Karpas-422 (cell line): ENCODE data around the gene ARTN. TPM values are rescaled to one million over a fixed set of nuclear protein-coding genes. Genes with fewer than 3 reads are reported as not detected.
A peak's percentile ranks its signal among the peaks of the same experiment; 100 is the strongest.

ENCODE experiments used
- DNase-seq: peaks from one replicate; pipeline ENCODE4 v3.0.0-alpha.2; 2015
- H2AFZ ChIP-seq: fragments of 200-600 bp; sonication (generic); 2 replicates; pipeline ENCODE4 v1.6.1; 2014; ENCODE audit warnings: antibody characterized with exemption, low read length, mixed read lengths
- H3K27ac ChIP-seq: fragments of 200-600 bp; sonication (generic); 2 replicates; pipeline ENCODE4 v1.5.1; 2014; ENCODE audit warnings: mild to moderate bottlenecking, low read length, moderate library complexity
- H3K27me3 ChIP-seq: fragments of 200-600 bp; sonication (generic); 2 replicates; pipeline ENCODE4 v1.6.1; 2014; ENCODE audit warnings: low read length, mixed read lengths
- H3K36me3 ChIP-seq: fragments of 200-600 bp; sonication (generic); 2 replicates; pipeline ENCODE4 v1.6.1; 2014; ENCODE audit warnings: low read length, mixed read lengths; ENCODE audit not compliant: insufficient read depth
- H3K4me1 ChIP-seq: fragments of 200-600 bp; sonication (generic); 2 replicates; pipeline ENCODE4 v1.6.1; 2014; ENCODE audit warnings: mild to moderate bottlenecking, low read length, mixed read lengths
- H3K4me2 ChIP-seq: fragments of 200-600 bp; sonication (generic); 2 replicates; pipeline ENCODE4 v1.6.1; 2014; ENCODE audit warnings: low read length, low read depth, mild to moderate bottlenecking; ENCODE audit not compliant: poor library complexity, severe bottlenecking
- H3K4me3 ChIP-seq: fragments of 200-600 bp; sonication (generic); 2 replicates; pipeline ENCODE4 v1.5.1; 2014; ENCODE audit warnings: mild to moderate bottlenecking, antibody characterized with exemption, low read length, mixed read lengths
- H3K79me2 ChIP-seq: fragments of 200-600 bp; sonication (generic); 2 replicates; pipeline ENCODE4 v1.6.1; 2014; ENCODE audit warnings: mild to moderate bottlenecking, low read length, mixed read lengths
- H3K9ac ChIP-seq: fragments of 200-600 bp; sonication (generic); 2 replicates; pipeline ENCODE4 v1.6.0; 2014; ENCODE audit warnings: low read length
- H3K9me2 ChIP-seq: fragments of 200-600 bp; sonication (generic), shearing (Covaris generic); replicated peaks from 2 replicates; pipeline ENCODE4 v1.6.0; 2014; ENCODE audit warnings: mild to moderate bottlenecking, low read length, moderate library complexity; ENCODE audit not compliant: insufficient read depth
- H3K9me3 ChIP-seq: fragments of 300-700, 200-600 bp; sonication (generic); 2 replicates; pipeline ENCODE4 v1.6.1; 2014; ENCODE audit warnings: low read length, mixed read lengths
- H4K20me1 ChIP-seq: fragments of 200-600 bp; sonication (generic); 2 replicates; pipeline ENCODE4 v1.6.1; 2014; ENCODE audit warnings: mild to moderate bottlenecking, antibody characterized with exemption, low read length, low read depth; ENCODE audit not compliant: insufficient read depth
- total RNA-seq: library from RNA; depleted of rRNA; stranded (reverse); fragments of >200 nt; shearing (Covaris generic); gene quantifications from 2 replicates; pipeline ENCODE4 v1.2.3, GENCODE V29; 2014; ENCODE audit warnings: low replicate concordance

The ARTN gene
- total RNA-seq, 1 experiment from 2014 or later: not detected

DNA sequence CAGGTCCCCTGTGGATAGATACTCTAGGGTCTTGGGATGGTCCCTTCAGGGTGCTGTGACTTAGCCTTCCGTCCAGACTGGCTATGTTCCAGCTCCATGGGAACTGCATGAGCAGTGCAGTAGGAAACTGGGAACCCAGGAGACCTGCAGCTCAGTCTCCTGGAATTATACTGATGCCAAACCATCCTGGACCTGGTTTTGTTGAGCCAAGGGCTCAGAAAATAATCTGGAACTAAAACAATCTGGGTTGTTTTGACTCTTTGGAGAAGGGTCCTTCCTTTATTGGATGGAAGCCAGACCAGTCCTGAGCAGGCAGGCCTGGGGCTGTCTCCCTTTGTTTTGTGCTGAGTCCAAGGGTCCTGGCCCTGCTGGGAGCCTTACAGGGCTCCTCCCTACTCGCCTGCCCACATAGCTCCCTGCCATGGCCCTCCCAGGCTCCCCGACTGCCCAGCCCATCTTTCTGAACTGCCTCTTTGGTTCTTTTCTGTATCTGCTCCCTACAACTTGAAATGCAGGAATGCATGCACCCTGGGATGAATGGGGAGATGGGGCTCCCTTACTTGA, 14.4 kb downstream of the ARTN start:
- no peaks in the 10 kb centered on the region for H3K27me3 ChIP-seq
- peaks cover 55% of the 10 kb centered on the region for H3K79me2 ChIP-seq
- DNase-seq: no peak
- peak overlapping the region; percentile 97 for H3K4me3 ChIP-seq
- no peak overlapping the region for H3K27ac ChIP-seq
- peak overlapping the region; percentile 92 for H3K4me2 ChIP-seq
- H3K4me1 ChIP-seq: peaks cover 36% of the 10 kb centered on the region
- H3K9me3 ChIP-seq: no peaks in the 10 kb centered on the region
- no peaks in the 10 kb centered on the region for H3K36me3 ChIP-seq
- no peak overlapping the region for H2AFZ ChIP-seq
- H4K20me1 ChIP-seq: no peaks in the 10 kb centered on the region
- H3K9me2 ChIP-seq: no peaks in the 10 kb centered on the region
- H3K9ac ChIP-seq: peak overlapping the region; percentile 94

DNA sequence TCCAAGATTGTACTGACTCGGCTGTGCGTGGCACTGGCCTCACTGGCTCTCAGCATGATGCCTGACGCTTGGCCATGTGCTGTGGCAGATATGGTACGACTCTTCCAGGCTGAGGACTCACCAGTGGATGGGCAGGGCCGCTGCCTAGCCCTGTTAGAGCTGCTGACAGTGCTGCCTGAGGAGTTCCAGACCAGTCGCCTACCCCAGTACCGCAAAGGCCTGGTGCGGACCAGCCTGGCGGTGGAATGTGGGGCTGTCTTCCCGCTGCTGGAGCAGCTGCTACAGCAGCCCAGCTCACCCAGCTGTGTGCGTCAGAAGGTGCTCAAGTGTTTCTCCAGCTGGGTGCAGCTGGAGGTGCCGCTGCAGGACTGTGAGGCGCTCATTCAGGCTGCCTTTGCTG, 16.1 kb downstream of the ARTN start:
- Histone ChIP-seq H3K36me3 (no peaks in the 10 kb centered on the region), H3K4me1 (peaks cover 38% of the 10 kb centered on the region), H3K79me2 (peaks cover 65% of the 10 kb centered on the region), H3K27me3 (no peaks in the 10 kb centered on the region), H3K9ac (no peak overlapping the region), H3K9me2 (no peaks in the 10 kb centered on the region), H3K9me3 (no peaks in the 10 kb centered on the region), H3K4me3 (no peak overlapping the region), H3K27ac (no peak overlapping the region), H3K4me2 (no peak overlapping the region), H2AFZ (no peak overlapping the region), H4K20me1 (no peaks in the 10 kb centered on the region)
- DNase-seq: no peak

- Histone ChIP-seq H3K9ac (no peak overlapping the region), H3K27me3 (no peaks in the 10 kb centered on the region), H4K20me1 (no peaks in the 10 kb centered on the region), H3K79me2 (peaks cover 55% of the 10 kb centered on the region), H3K4me2 (no peak overlapping the region), H3K4me3 (no peak overlapping the region), H3K27ac (no peak overlapping the region), H3K9me3 (no peaks in the 10 kb centered on the region), H3K9me2 (no peaks in the 10 kb centered on the region), H2AFZ (no peak overlapping the region), H3K36me3 (no peaks in the 10 kb centered on the region), H3K4me1 (peaks cover 29% of the 10 kb centered on the region)
- no peak for DNase-seq
These were observed 17.7 kb downstream of the ARTN start for GRCh38 chr1:43951021-43951985.

- Histone ChIP-seq H2AFZ (no peak overlapping the region), H3K4me3 (peak overlapping the region; percentile 4; the same call in 1 of the 2 replicates), H3K9me3 (no peaks in the 10 kb centered on the region), H3K79me2 (peaks cover 45% of the 10 kb centered on the region), H3K27ac (peak overlapping the region; percentile 3; the same call in 1 of the 2 replicates), H4K20me1 (no peaks in the 10 kb centered on the region), H3K9me2 (no peaks in the 10 kb centered on the region), H3K27me3 (no peaks in the 10 kb centered on the region), H3K4me2 (peak overlapping the region; percentile 40), H3K36me3 (no peaks in the 10 kb centered on the region; the same call in 1 of the 2 replicates), H3K4me1 (peaks cover 27% of the 10 kb centered on the region), H3K9ac (peak overlapping the region; percentile 15)
- peak; percentile 83 for DNase-seq
These were observed 19.2 kb downstream of the ARTN start for GRCh38 chr1:43952731-43953346.

GRCh38 chr1:43953361-43953760, 19.8 kb downstream of the ARTN start:
- no peaks in the 10 kb centered on the region for H4K20me1 ChIP-seq
- no peaks in the 10 kb centered on the region for H3K9me3 ChIP-seq
- H3K4me3 ChIP-seq: no peak overlapping the region; the same call in 1 of the 2 replicates
- H3K79me2 ChIP-seq: peaks cover 40% of the 10 kb centered on the region
- no peaks in the 10 kb centered on the region for H3K9me2 ChIP-seq
- H3K4me2 ChIP-seq: peak overlapping the region; percentile 40
- H3K27me3 ChIP-seq: no peaks in the 10 kb centered on the region
- peaks cover 21% of the 10 kb centered on the region for H3K4me1 ChIP-seq
- peak overlapping the region; percentile 15 for H3K9ac ChIP-seq
- H3K27ac ChIP-seq: no peak overlapping the region
- no peaks in the 10 kb centered on the region; the same call in 1 of the 2 replicates for H3K36me3 ChIP-seq
- H2AFZ ChIP-seq: no peak overlapping the region
- no peak for DNase-seq

GRCh38 chr1:43954036-43954435, 20.4 kb downstream of the ARTN start:
- H4K20me1 ChIP-seq: no peaks in the 10 kb centered on the region
- no peak overlapping the region for H3K9ac ChIP-seq
- H2AFZ ChIP-seq: no peak overlapping the region
- H3K27me3 ChIP-seq: no peaks in the 10 kb centered on the region
- no peaks in the 10 kb centered on the region for H3K9me3 ChIP-seq
- H3K4me3 ChIP-seq: no peak overlapping the region
- H3K36me3 ChIP-seq: no peaks in the 10 kb centered on the region; the same call in 1 of the 2 replicates
- no peak overlapping the region for H3K4me2 ChIP-seq
- no peak overlapping the region for H3K27ac ChIP-seq
- peaks cover 33% of the 10 kb centered on the region for H3K79me2 ChIP-seq
- DNase-seq: no peak
- H3K4me1 ChIP-seq: peaks cover 16% of the 10 kb centered on the region
- no peaks in the 10 kb centered on the region for H3K9me2 ChIP-seq

- Histone ChIP-seq H2AFZ (no peak overlapping the region), H3K27me3 (no peaks in the 10 kb centered on the region), H3K36me3 (no peaks in the 10 kb centered on the region; the same call in 1 of the 2 replicates), H3K9ac (no peak overlapping the region), H3K27ac (no peak overlapping the region), H3K4me1 (peaks cover 16% of the 10 kb centered on the region), H3K79me2 (peaks cover 27% of the 10 kb centered on the region), H3K9me2 (no peaks in the 10 kb centered on the region), H4K20me1 (no peaks in the 10 kb centered on the region), H3K4me3 (no peak overlapping the region), H3K4me2 (no peak overlapping the region), H3K9me3 (no peaks in the 10 kb centered on the region)
- no peak for DNase-seq
These were observed 22.6 kb downstream of the ARTN start for GRCh38 chr1:43956234-43956633.
